Keratinocyte (primary cell): Measurements from ENCODE around the gene AKAP6. TPM values are rescaled to one million over a fixed set of nuclear protein-coding genes. Genes with fewer than 3 reads are reported as not detected.

Experiments used
- DNase-seq: peaks from one replicate; pipeline ENCODE4 v3.0.0-alpha.2; 2011; ENCODE audit warnings: low read depth, missing footprints, low spot score
- FAIRE-seq: peaks from 2 replicates; lab custom pipeline; 2011; peaks lifted over from hg19 to GRCh38; lab: Jason Lieb, UNC
- H2AFZ ChIP-seq: 2 replicates; pipeline ENCODE4 v1.6.0; 2012; ENCODE audit warnings: low read length, control low read depth, inconsistent platforms; ENCODE audit not compliant: control insufficient read depth
- H3K27ac ChIP-seq: 2 replicates; pipeline ENCODE4 v1.5.1; 2011; ENCODE audit warnings: low read length; ENCODE audit not compliant: control insufficient read depth, insufficient read depth
- H3K27me3 ChIP-seq: 3 replicates; pipeline ENCODE4 v1.6.0; 2011; ENCODE audit warnings: low read length; ENCODE audit not compliant: control insufficient read depth, insufficient read depth; ENCODE audit errors: extremely low read depth
- H3K36me3 ChIP-seq, 2 experiments: 2 replicates in 1 of 2; 3 replicates in 1 of 2; pipeline ENCODE4 v1.5.1; 2011; ENCODE audit warnings: low read length in 2 of 2, mild to moderate bottlenecking in 1 of 2; ENCODE audit not compliant: control insufficient read depth in 2 of 2, insufficient read depth in 2 of 2; ENCODE audit errors: extremely low read depth in 1 of 2
- H3K4me1 ChIP-seq: 3 replicates; pipeline ENCODE4 v1.5.1; 2011; ENCODE audit warnings: low read length; ENCODE audit not compliant: control insufficient read depth, insufficient read depth; ENCODE audit errors: extremely low read depth
- H3K4me2 ChIP-seq: 3 replicates; pipeline ENCODE4 v1.6.0; 2011; ENCODE audit warnings: low read depth, low read length; ENCODE audit not compliant: control insufficient read depth, insufficient read depth; ENCODE audit errors: extremely low read depth
- H3K4me3 ChIP-seq, 3 experiments: fragments of 200-600 bp in 1 of 3; sonication (generic) in 1 of 3; 2 replicates in 2 of 3; 3 replicates in 1 of 3; pipeline ENCODE4 v1.5.1; 2011 to 2016; ENCODE audit warnings: low read length in 3 of 3, mild to moderate bottlenecking in 3 of 3, control low read depth in 2 of 3, inconsistent platforms in 1 of 3, low read depth in 1 of 3, mixed read lengths in 1 of 3, mixed run types in 1 of 3, moderate library complexity in 1 of 3; ENCODE audit not compliant: control insufficient read depth in 2 of 3, insufficient read depth in 2 of 3; ENCODE audit errors: extremely low read depth in 1 of 3
- H3K79me2 ChIP-seq: 2 replicates; pipeline ENCODE4 v1.6.0; 2012; ENCODE audit warnings: low read length; ENCODE audit not compliant: control insufficient read depth, insufficient read depth
- H3K9ac ChIP-seq: 3 replicates; pipeline ENCODE4 v1.6.0; 2011; ENCODE audit warnings: low read length; ENCODE audit not compliant: control insufficient read depth, insufficient read depth; ENCODE audit errors: extremely low read depth
- H3K9me1 ChIP-seq: 3 replicates; pipeline ENCODE4 v1.6.0; 2011; ENCODE audit warnings: low read length; ENCODE audit not compliant: control insufficient read depth, insufficient read depth; ENCODE audit errors: extremely low read depth
- H3K9me3 ChIP-seq: 2 replicates; pipeline ENCODE4 v1.5.1; 2012; ENCODE audit warnings: low read depth, low read length; ENCODE audit not compliant: control insufficient read depth
- H4K20me1 ChIP-seq: 3 replicates; pipeline ENCODE4 v1.6.0; 2011; ENCODE audit warnings: low read length; ENCODE audit not compliant: control insufficient read depth, insufficient read depth; ENCODE audit errors: extremely low read depth
- CTCF ChIP-seq, 3 experiments: IDR thresholded peaks in 1 of 3; conservative IDR thresholded peaks in 1 of 3; optimal IDR thresholded peaks in 1 of 3; 2 replicates in 2 of 3; 3 replicates in 1 of 3; pipeline versions ENCODE3 to v1.5.1; 2011; ENCODE audit warnings: low read length in 3 of 3, mild to moderate bottlenecking in 3 of 3, moderate library complexity in 2 of 3, control low read depth in 1 of 3, inconsistent platforms in 1 of 3; ENCODE audit not compliant: insufficient read depth in 2 of 3; ENCODE audit errors: extremely low read depth in 1 of 3
- EZH2 ChIP-seq: IDR thresholded peaks from one replicate; pipeline ENCODE4 v1.6.1; 2012; ENCODE audit warnings: inconsistent platforms, mild to moderate bottlenecking, low read length, moderate library complexity
- dilution Hi-C: fragments of 300-500 bp; cut with MboI; formaldehyde crosslinking; loops from one replicate; pipeline ENCODE4 v1.7.0; 2020; ENCODE audit warnings: low sequenced_read_pairs; ENCODE audit not compliant: extremely low pct_ligation_motif_present
- polyA plus RNA-seq, 5 experiments: library from polyadenylated mRNA; depleted of rRNA in 3 of 5; stranded (reverse) in 3 of 5; stranded (forward) in 1 of 5; unstranded in 1 of 5; fragments of >200 nt; gene quantifications; 1 replicate in 1 of 5; 2 replicates in 3 of 5; 3 replicates in 1 of 5; pipeline versions ENCODE4 v1.2.1 to v1.2.3, GENCODE V29; 2011 to 2012; ENCODE audit warnings: missing spikeins in 2 of 5, low read depth in 1 of 5, low replicate concordance in 1 of 5

AKAP6 gene
- polyA plus RNA-seq, 1 donor (not counting 4 experiments of a cell fraction or from before 2014, with no cell fraction given), result 2.0 TPM

DNA sequence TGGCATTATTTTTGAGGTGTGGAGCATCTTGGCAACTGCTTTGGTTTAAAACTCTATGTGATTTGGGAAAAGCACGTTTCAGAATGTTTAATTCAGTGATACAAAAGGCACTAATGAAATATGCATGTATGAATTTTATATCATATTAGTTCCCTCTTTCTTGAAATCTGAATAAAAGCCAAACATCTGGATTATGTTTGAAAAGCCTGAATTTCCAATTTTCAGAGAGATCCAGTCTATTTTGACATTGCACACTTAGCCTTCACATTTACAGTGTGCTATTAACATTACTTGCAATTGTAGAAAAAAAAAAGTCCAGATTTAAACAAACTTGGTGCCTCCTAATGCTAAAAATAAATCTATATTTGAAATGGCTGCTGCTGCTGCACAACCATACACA is 390.5 kb downstream of the AKAP6 start:
- no peaks in the 10 kb centered on the region for H3K9me1 ChIP-seq
- FAIRE-seq, result no peak
- dilution Hi-C loops, result no loop called here

GRCh38 chr14:32720927-32721326 is 391.8 kb downstream of the AKAP6 start:
- Histone ChIP-seq H3K9me3 (no peaks in the 10 kb centered on the region), H3K9ac (no peak overlapping the region), H3K4me2 (no peak overlapping the region), H3K4me3 (no peak overlapping the region), H2AFZ (no peak overlapping the region), H3K9me1 (no peaks in the 10 kb centered on the region), H3K27ac (no peak overlapping the region), H3K4me1 (no peaks in the 10 kb centered on the region), H3K36me3 (no peaks in the 10 kb centered on the region), H4K20me1 (no peaks in the 10 kb centered on the region), H3K27me3 (no peaks in the 10 kb centered on the region), H3K79me2 (no peaks in the 10 kb centered on the region)
- TF ChIP-seq CTCF (optimal IDR thresholded peaks at IDR 0.05 in 1 of 3, IDR thresholded peaks at IDR 0.05 in 1 of 3, conservative IDR thresholded peaks at IDR 0.05 in 1 of 3; ENCODE audit: extremely low read depth in 1 of 3, insufficient read depth in 2 of 3, low read length in 3 of 3) (no peak), EZH2 (no peak)
- DNase-seq (no peak), FAIRE-seq (no peak)
- dilution Hi-C loops, result no loop called here

More for the DNA sequence above, 390.5 kb downstream of the AKAP6 start:
- Histone ChIP-seq H3K79me2 (no peaks in the 10 kb centered on the region), H3K4me2 (no peak overlapping the region), H3K27ac (no peak overlapping the region), H3K4me3 (no peak overlapping the region), H3K9me3 (no peaks in the 10 kb centered on the region), H3K27me3 (no peaks in the 10 kb centered on the region), H4K20me1 (no peaks in the 10 kb centered on the region), H3K36me3 (no peaks in the 10 kb centered on the region), H3K4me1 (no peaks in the 10 kb centered on the region), H3K9ac (no peak overlapping the region), H2AFZ (no peak overlapping the region)
- TF ChIP-seq EZH2 (no peak), CTCF (optimal IDR thresholded peaks at IDR 0.05 in 1 of 3, IDR thresholded peaks at IDR 0.05 in 1 of 3, conservative IDR thresholded peaks at IDR 0.05 in 1 of 3; ENCODE audit: extremely low read depth in 1 of 3, insufficient read depth in 2 of 3, low read length in 3 of 3) (no peak)
- no peak for DNase-seq
